NB4 (cell line): ENCODE results near the gene LRFN2.

Experiments used
- CTCF ChIP-seq: IDR thresholded peaks from one replicate; pipeline ENCODE4 v1.5.1; 2012; ENCODE audit warnings: low read depth, low read length
- MAX ChIP-seq: IDR thresholded peaks from 2 replicates; pipeline ENCODE4 v1.6.1; 2011; ENCODE audit warnings: low read depth, low read length
- MYC ChIP-seq: IDR thresholded peaks from 2 replicates; pipeline ENCODE4 v1.6.1; 2011; ENCODE audit warnings: low read depth, low read length
- POLR2A ChIP-seq: IDR thresholded peaks from 2 replicates; pipeline ENCODE4 v1.6.1; 2011; ENCODE audit warnings: mild to moderate bottlenecking; ENCODE audit not compliant: insufficient read length; ENCODE audit errors: extremely low read depth

- TF ChIP-seq CTCF (peak; percentile 34), MAX (no peak), POLR2A (no peak), MYC (no peak)
Observed at GRCh38 chr6:40587240-40588069, at the start of gene LRFN2.
